Rectal smooth muscle tissue (tissue), 1 donor: ENCODE results near the gene DNAJC5G.
"Not testable (repeated sequence)": the region's sequence is repeated elsewhere in the genome, so short reads cannot be mapped to it uniquely, and the experiment has no call there.

ENCODE experiments used
- H3K27ac ChIP-seq: one replicate; pipeline ENCODE4 v1.7.0; 2013; ENCODE audit warnings: low read depth, low read length, inconsistent platforms
- H3K27me3 ChIP-seq: one replicate; pipeline ENCODE4 v1.7.0; 2013; ENCODE audit warnings: low read length; ENCODE audit not compliant: control insufficient read depth, insufficient read depth
- H3K36me3 ChIP-seq: one replicate; pipeline ENCODE4 v1.7.0; 2013; ENCODE audit warnings: low read length; ENCODE audit not compliant: control insufficient read depth, insufficient read depth
- H3K4me1 ChIP-seq: one replicate; pipeline ENCODE4 v1.7.0; 2013; ENCODE audit warnings: low read length; ENCODE audit not compliant: control insufficient read depth, insufficient read depth
- H3K4me3 ChIP-seq: one replicate; pipeline ENCODE4 v1.7.0; 2013; ENCODE audit warnings: low read length
- H3K9ac ChIP-seq: one replicate; pipeline ENCODE4 v1.7.0; 2013; ENCODE audit warnings: low read length

The DNAJC5G gene

GRCh38 chr2:27296481-27296880 is 21.2 kb downstream of the DNAJC5G start:
- Histone ChIP-seq H3K4me1 (no peaks in the 10 kb centered on the region), H3K27me3 (no peaks in the 10 kb centered on the region), H3K4me3 (no peak overlapping the region), H3K27ac (no peak overlapping the region), H3K9ac (no peak overlapping the region), H3K36me3 (no peaks in the 10 kb centered on the region)

GRCh38 chr2:27297195-27297594 is 22.0 kb downstream of the DNAJC5G start:
- no peaks in the 10 kb centered on the region for H3K27me3 ChIP-seq
- H3K9ac ChIP-seq = no peak overlapping the region
- H3K4me1 ChIP-seq = no peaks in the 10 kb centered on the region
- no peak overlapping the region for H3K27ac ChIP-seq
- no peak overlapping the region for H3K4me3 ChIP-seq
- no peaks in the 10 kb centered on the region for H3K36me3 ChIP-seq

GRCh38 chr2:27298391-27299080 is 23.3 kb downstream of the DNAJC5G start:
- Histone ChIP-seq H3K4me1 (no peaks in the 10 kb centered on the region), H3K27ac (no peak overlapping the region), H3K36me3 (no peaks in the 10 kb centered on the region), H3K4me3 (no peak overlapping the region), H3K9ac (no peak overlapping the region), H3K27me3 (no peaks in the 10 kb centered on the region)

GRCh38 chr2:27300606-27301005 is 25.4 kb downstream of the DNAJC5G start:
- peaks cover 10% of the 10 kb centered on the region for H3K27me3 ChIP-seq
- not testable (repeated sequence) for H3K4me3 ChIP-seq, H3K36me3 ChIP-seq, H3K4me1 ChIP-seq, H3K9ac ChIP-seq, H3K27ac ChIP-seq

- no peaks in the 10 kb centered on the region for H3K4me1 ChIP-seq
- peak overlapping the region; percentile 22 for H3K4me3 ChIP-seq
- H3K36me3 ChIP-seq = no peaks in the 10 kb centered on the region
- H3K27me3 ChIP-seq = peaks cover 36% of the 10 kb centered on the region
- H3K27ac ChIP-seq = no peak overlapping the region
- H3K9ac ChIP-seq = no peak overlapping the region
Observed at GRCh38 chr2:27303093-27304025, 28.1 kb downstream of the DNAJC5G start.

- Histone ChIP-seq H3K4me3 (no peak overlapping the region), H3K27me3 (peaks cover 38% of the 10 kb centered on the region), H3K4me1 (no peaks in the 10 kb centered on the region), H3K27ac (no peak overlapping the region), H3K36me3 (no peaks in the 10 kb centered on the region), H3K9ac (no peak overlapping the region)
Observed at GRCh38 chr2:27304488-27305240, 29.4 kb downstream of the DNAJC5G start.

GRCh38 chr2:27305516-27305915 is 30.3 kb downstream of the DNAJC5G start:
- Histone ChIP-seq H3K4me1 (no peaks in the 10 kb centered on the region), H3K9ac (no peak overlapping the region), H3K4me3 (no peak overlapping the region), H3K27ac (no peak overlapping the region), H3K27me3 (peaks cover 38% of the 10 kb centered on the region), H3K36me3 (no peaks in the 10 kb centered on the region)

GRCh38 chr2:27306136-27306535 is 30.9 kb downstream of the DNAJC5G start:
- H3K36me3 ChIP-seq = no peaks in the 10 kb centered on the region
- H3K9ac ChIP-seq = no peak overlapping the region
- peak overlapping the region; percentile 19 for H3K4me3 ChIP-seq
- no peak overlapping the region for H3K27ac ChIP-seq
- H3K27me3 ChIP-seq = peaks cover 38% of the 10 kb centered on the region
- H3K4me1 ChIP-seq = no peaks in the 10 kb centered on the region

- peaks cover 38% of the 10 kb centered on the region for H3K27me3 ChIP-seq
- H3K9ac ChIP-seq = no peak overlapping the region
- H3K36me3 ChIP-seq = peaks cover 6% of the 10 kb centered on the region
- no peaks in the 10 kb centered on the region for H3K4me1 ChIP-seq
- H3K4me3 ChIP-seq = peak overlapping the region; percentile 19
- no peak overlapping the region for H3K27ac ChIP-seq
Observed at GRCh38 chr2:27306573-27307286, 31.5 kb downstream of the DNAJC5G start.

GRCh38 chr2:27307287-27307544 is 32.0 kb downstream of the DNAJC5G start:
- H3K36me3 ChIP-seq = peaks cover 7% of the 10 kb centered on the region

GRCh38 chr2:27307545-27308358 is 32.5 kb downstream of the DNAJC5G start:
- H3K27me3 ChIP-seq = peaks cover 38% of the 10 kb centered on the region

More at GRCh38 chr2:27307287-27307544, 32.0 kb downstream of the DNAJC5G start:
- Histone ChIP-seq H3K27ac (no peak overlapping the region), H3K4me3 (no peak overlapping the region), H3K4me1 (no peaks in the 10 kb centered on the region), H3K27me3 (peaks cover 38% of the 10 kb centered on the region), H3K9ac (no peak overlapping the region)

More at GRCh38 chr2:27307545-27308358, 32.5 kb downstream of the DNAJC5G start:
- H3K9ac ChIP-seq = no peak overlapping the region
- H3K27ac ChIP-seq = no peak overlapping the region
- peaks cover 7% of the 10 kb centered on the region for H3K36me3 ChIP-seq
- H3K4me3 ChIP-seq = no peak overlapping the region
- H3K4me1 ChIP-seq = no peaks in the 10 kb centered on the region
